ENCODE data around the gene CD68.

The CD68 gene

DNA sequence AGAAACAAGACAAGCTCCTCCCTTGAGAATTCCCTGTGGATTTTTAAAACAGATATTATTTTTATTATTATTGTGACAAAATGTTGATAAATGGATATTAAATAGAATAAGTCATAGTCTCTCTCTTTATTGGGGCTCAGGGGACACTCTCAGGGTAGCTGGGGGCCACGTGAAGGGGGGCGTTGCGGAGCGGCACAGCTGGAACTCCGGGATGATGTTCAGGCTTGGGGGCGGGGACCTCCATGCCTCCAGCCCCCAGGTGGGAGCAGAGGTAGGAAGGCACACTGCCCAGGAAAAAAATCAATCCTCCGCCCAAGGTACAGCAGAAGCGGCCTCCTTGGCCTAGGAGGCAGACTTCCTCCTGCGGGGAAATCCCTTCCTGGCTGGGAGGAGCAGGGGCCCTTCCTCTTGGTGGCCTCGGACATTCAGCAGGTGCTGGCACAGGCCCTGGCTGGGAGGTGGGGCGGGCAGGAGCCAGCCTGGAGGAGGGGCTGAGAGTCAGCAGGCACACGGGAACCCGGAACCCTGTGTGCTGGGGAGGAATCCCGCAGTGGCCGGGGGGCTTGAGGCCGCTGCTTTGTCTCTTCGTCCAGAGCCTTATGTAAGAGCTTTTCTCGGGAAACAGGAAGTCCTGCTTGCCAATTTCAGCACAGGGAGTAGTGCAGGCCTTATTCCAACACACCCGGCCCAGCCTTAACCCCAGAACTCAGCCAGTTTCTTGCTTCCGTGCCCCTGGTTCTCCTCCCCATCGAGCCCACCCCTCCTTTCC, 21.5 kb upstream of the CD68 start:
- in situ Hi-C loops (cut with HindIII; ENCODE audit: low pct_ligation_motif_present, low sequenced_read_pairs), result no loop called here
- Histone ChIP-seq H3K27me3 (replicated peaks) (no peaks in the 10 kb centered on the region), H3K36me3 (replicated peaks) (no peaks in the 10 kb centered on the region), H3K27ac (no peak overlapping the region), H3K4me3 (ENCODE audit: low read depth, low read length) (peak overlapping the region; percentile 12)
- no peak for DNase-seq
- TF ChIP-seq, protein P1, sequence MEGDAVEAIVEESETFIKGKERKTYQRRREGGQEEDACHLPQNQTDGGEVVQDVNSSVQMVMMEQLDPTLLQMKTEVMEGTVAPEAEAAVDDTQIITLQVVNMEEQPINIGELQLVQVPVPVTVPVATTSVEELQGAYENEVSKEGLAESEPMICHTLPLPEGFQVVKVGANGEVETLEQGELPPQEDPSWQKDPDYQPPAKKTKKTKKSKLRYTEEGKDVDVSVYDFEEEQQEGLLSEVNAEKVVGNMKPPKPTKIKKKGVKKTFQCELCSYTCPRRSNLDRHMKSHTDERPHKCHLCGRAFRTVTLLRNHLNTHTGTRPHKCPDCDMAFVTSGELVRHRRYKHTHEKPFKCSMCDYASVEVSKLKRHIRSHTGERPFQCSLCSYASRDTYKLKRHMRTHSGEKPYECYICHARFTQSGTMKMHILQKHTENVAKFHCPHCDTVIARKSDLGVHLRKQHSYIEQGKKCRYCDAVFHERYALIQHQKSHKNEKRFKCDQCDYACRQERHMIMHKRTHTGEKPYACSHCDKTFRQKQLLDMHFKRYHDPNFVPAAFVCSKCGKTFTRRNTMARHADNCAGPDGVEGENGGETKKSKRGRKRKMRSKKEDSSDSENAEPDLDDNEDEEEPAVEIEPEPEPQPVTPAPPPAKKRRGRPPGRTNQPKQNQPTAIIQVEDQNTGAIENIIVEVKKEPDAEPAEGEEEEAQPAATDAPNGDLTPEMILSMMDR (IDR thresholded peaks at IDR 0.05; ENCODE audit: low read depth, low read length, missing control alignments), result no peak

DNA sequence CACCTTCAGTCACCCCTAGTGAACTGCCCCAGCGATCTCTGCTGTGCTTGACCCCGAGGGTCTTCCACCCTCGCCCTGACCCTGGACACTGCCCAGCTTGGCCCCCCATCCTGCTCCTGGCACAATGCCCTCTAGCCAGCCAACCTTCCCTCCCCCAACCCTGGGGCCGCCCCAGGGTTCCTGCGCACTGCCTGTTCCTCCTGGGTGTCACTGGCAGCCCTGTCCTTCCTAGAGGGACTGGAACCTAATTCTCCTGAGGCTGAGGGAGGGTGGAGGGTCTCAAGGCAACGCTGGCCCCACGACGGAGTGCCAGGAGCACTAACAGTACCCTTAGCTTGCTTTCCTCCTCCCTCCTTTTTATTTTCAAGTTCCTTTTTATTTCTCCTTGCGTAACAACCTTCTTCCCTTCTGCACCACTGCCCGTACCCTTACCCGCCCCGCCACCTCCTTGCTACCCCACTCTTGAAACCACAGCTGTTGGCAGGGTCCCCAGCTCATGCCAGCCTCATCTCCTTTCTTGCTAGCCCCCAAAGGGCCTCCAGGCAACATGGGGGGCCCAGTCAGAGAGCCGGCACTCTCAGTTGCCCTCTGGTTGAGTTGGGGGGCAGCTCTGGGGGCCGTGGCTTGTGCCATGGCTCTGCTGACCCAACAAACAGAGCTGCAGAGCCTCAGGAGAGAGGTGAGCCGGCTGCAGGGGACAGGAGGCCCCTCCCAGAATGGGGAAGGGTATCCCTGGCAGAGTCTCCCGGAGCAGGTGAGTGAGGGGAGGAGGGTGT, 20.7 kb upstream of the CD68 start, which contains the start of gene TNFSF13:
Gene TNFSF13 (plus strand): TSS at position 207 of the 776 bp plus-strand sequence. CDS start 290 bp downstream, at position 497.
- no peak for DNase-seq
- no peaks in the 10 kb centered on the region for H3K36me3 ChIP-seq (replicated peaks)
- H3K27me3 ChIP-seq (replicated peaks), result no peaks in the 10 kb centered on the region
- TF ChIP-seq, protein P1 (IDR thresholded peaks at IDR 0.05; ENCODE audit: low read depth, low read length, missing control alignments), result no peak
- H3K4me3 ChIP-seq (ENCODE audit: low read depth, low read length), result peak within 1 kb of the TSS; percentile 12
- in situ Hi-C loops (cut with HindIII; ENCODE audit: low pct_ligation_motif_present, low sequenced_read_pairs), result no loop called here
- no peak within 1 kb of the TSS for H3K27ac ChIP-seq

DNA sequence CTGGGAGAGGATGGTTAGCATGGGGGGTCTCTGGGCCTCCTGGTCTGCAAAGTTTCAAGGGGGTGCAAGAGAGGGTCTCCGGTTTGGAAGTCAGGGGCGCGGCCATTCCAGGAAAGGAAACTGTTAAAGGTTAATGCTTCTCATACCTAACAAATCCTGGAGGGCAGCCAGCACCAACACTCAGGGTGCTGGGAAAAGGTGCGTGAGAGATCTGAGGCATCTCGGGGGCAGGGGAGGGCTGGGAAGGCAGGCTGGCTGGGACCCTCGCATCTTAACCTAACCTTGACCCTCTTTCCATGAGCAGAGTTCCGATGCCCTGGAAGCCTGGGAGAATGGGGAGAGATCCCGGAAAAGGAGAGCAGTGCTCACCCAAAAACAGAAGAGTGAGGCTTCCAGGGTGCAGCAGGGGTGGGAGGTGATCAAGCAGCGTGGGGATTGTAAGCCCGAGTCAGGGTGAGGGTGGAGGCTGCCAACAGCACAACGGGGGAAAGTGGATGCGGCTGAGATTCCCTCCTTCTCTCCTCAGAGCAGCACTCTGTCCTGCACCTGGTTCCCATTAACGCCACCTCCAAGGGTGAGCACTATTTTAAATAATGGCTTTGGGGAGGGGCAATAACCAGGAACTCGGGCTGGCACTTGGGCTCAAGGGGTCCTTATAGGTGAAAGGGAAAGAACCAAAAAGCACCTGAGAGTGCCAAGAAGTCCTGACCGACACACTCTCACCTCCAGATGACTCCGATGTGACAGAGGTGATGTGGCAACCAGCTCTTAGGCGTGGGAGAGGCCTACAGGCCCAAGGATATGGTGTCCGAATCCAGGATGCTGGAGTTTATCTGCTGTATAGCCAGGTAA, 19.9 kb upstream of the CD68 start:
- no peak for DNase-seq
- in situ Hi-C loops (cut with HindIII; ENCODE audit: low pct_ligation_motif_present, low sequenced_read_pairs), result no loop called here
- Histone ChIP-seq H3K27me3 (replicated peaks) (no peaks in the 10 kb centered on the region), H3K4me3 (ENCODE audit: low read depth, low read length) (no peak overlapping the region), H3K36me3 (replicated peaks) (peaks cover 8% of the 10 kb centered on the region), H3K27ac (no peak overlapping the region)
- TF ChIP-seq, protein P1 (IDR thresholded peaks at IDR 0.05; ENCODE audit: low read depth, low read length, missing control alignments), result no peak

DNA sequence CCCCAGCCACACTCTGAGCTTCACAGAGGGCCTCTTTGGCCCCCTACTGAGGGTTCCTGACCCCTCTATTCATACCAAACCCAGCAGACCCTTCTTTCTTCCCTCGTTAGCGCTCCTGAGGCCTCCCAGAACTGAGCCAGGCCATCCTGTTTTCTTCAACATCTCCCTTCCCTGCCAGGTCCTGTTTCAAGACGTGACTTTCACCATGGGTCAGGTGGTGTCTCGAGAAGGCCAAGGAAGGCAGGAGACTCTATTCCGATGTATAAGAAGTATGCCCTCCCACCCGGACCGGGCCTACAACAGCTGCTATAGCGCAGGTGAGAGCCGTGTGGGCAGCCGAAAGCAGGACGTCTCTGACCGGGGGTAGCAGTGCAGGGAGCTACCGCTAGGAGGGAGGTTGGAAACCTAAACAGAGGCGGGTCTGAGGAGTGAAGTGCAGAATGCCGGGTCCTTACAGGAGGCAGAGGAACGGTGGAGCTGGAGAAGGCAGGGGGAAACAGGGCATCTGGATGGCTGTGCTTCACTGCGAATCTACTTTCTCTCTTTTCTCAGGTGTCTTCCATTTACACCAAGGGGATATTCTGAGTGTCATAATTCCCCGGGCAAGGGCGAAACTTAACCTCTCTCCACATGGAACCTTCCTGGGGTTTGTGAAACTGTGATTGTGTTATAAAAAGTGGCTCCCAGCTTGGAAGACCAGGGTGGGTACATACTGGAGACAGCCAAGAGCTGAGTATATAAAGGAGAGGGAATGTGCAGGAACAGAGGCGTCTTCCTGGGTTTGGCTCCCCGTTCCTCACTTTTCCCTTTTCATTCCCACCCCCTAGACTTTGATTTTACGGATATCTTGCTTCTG, 19.0 kb upstream of the CD68 start:
- DNase-seq, result peak; percentile 49

More for the DNA sequence above, 19.0 kb upstream of the CD68 start:
- H3K27ac ChIP-seq, result no peak overlapping the region
- no peaks in the 10 kb centered on the region for H3K27me3 ChIP-seq (replicated peaks)
- peak overlapping the region; percentile 83 for H3K4me3 ChIP-seq (ENCODE audit: low read depth, low read length)
- in situ Hi-C loops (cut with HindIII; ENCODE audit: low pct_ligation_motif_present, low sequenced_read_pairs), result no loop called here
- TF ChIP-seq, protein P1 (IDR thresholded peaks at IDR 0.05; ENCODE audit: low read depth, low read length, missing control alignments), result peak; percentile 90
- peaks cover 15% of the 10 kb centered on the region for H3K36me3 ChIP-seq (replicated peaks)
